H1 (cell line): ENCODE data around the gene EML4. TPM values are rescaled to one million over a fixed set of nuclear protein-coding genes. Genes with fewer than 3 reads are reported as not detected.

Experiments
- CTCF ChIA-PET: fragments of 300-600 bp; sonication (Branson Sonifier 250); formaldehyde crosslinking; loops from one replicate; lab custom pipeline; 2021; ENCODE audit not compliant: partially characterized antibody; lab: Charles Lee
- POLR2A ChIA-PET: fragments of 300-600 bp; sonication (Branson Sonifier 250); formaldehyde crosslinking; loops from one replicate; lab custom pipeline; 2021; ENCODE audit warnings: inconsistent platforms; ENCODE audit not compliant: partially characterized antibody; lab: Charles Lee
- DNase-seq, 2 experiments: peaks; one replicate each; pipeline versions ENCODE4 v3.0.0 to v3.0.0-alpha.2; 2010 to 2022; ENCODE audit warnings: low spot score in 2 of 2, low read depth in 1 of 2, mixed read lengths in 1 of 2
- FAIRE-seq: peaks from 2 replicates; lab custom pipeline; 2011; peaks lifted over from hg19 to GRCh38; lab: Jason Lieb, UNC
- H2AFZ ChIP-seq: 2 replicates; pipeline ENCODE4 v1.8.1; 2012; ENCODE audit warnings: low read length, inconsistent platforms
- H2AK5ac ChIP-seq: 2 replicates; pipeline ENCODE4 v1.6.1; 2013; ENCODE audit warnings: low read depth, low read length
- H2BK120ac ChIP-seq: replicated peaks from 2 replicates; pipeline ENCODE3; 2013; ENCODE audit warnings: low read depth, low read length, inconsistent platforms
- H2BK12ac ChIP-seq: 2 replicates; pipeline ENCODE4 v1.6.1; 2013; ENCODE audit warnings: low read depth, low read length
- H2BK15ac ChIP-seq: 2 replicates; pipeline ENCODE4 v1.6.1; 2013; ENCODE audit warnings: low read length
- H2BK20ac ChIP-seq: 2 replicates; pipeline ENCODE4 v1.6.1; 2013; ENCODE audit warnings: low read length
- H2BK5ac ChIP-seq: 2 replicates; pipeline ENCODE4 v1.6.1; 2013; ENCODE audit warnings: low read depth, low read length
- H3K14ac ChIP-seq: 2 replicates; pipeline ENCODE4 v1.6.1; 2013; ENCODE audit warnings: inconsistent platforms; ENCODE audit not compliant: insufficient read length
- H3K18ac ChIP-seq: 2 replicates; pipeline ENCODE4 v1.6.1; 2013; ENCODE audit warnings: low read length; ENCODE audit errors: extremely low read depth
- H3K23ac ChIP-seq: 2 replicates; pipeline ENCODE4 v1.6.1; 2013; ENCODE audit warnings: inconsistent platforms; ENCODE audit not compliant: insufficient read length
- H3K23me2 ChIP-seq: 2 replicates; pipeline ENCODE4 v1.6.1; 2013; ENCODE audit warnings: low read depth, low read length
- H3K27ac ChIP-seq: 2 replicates; pipeline ENCODE4 v1.6.1; 2011; ENCODE audit warnings: low read depth, low read length, inconsistent platforms
- H3K27me3 ChIP-seq, 4 experiments: replicated peaks in 1 of 4; 1 replicate in 1 of 4; 2 replicates in 3 of 4; pipeline versions ENCODE4 v1.6.1 to v1.8.1; 2011 to 2013; ENCODE audit warnings: low read length in 3 of 4, mild to moderate bottlenecking in 3 of 4, inconsistent platforms in 2 of 4, mixed read lengths in 2 of 4, moderate library complexity in 1 of 4; ENCODE audit not compliant: control insufficient read depth in 3 of 4, insufficient read depth in 3 of 4; ENCODE audit errors: extremely low read depth in 1 of 4
- H3K36me3 ChIP-seq, 4 experiments: 2 replicates each; pipeline versions ENCODE4 v1.6.1 to v1.8.1; 2011 to 2013; ENCODE audit warnings: mild to moderate bottlenecking in 4 of 4, low read length in 3 of 4, moderate library complexity in 2 of 4, control low read depth in 1 of 4, inconsistent platforms in 1 of 4; ENCODE audit not compliant: insufficient read depth in 4 of 4, control insufficient read depth in 2 of 4
- H3K4ac ChIP-seq: replicated peaks from 2 replicates; pipeline ENCODE3; 2013; ENCODE audit warnings: low read length, low read depth, mixed read lengths, inconsistent platforms; ENCODE audit not compliant: insufficient read length
- H3K4me1 ChIP-seq, 4 experiments: replicated peaks in 1 of 4; 1 replicate in 1 of 4; 2 replicates in 3 of 4; pipeline versions ENCODE4 v1.6.1 to v1.8.1; 2011 to 2013; ENCODE audit warnings: low read length in 3 of 4, inconsistent platforms in 2 of 4, mixed read lengths in 1 of 4; ENCODE audit not compliant: insufficient read depth in 4 of 4, control insufficient read depth in 3 of 4
- H3K4me2 ChIP-seq, 2 experiments: 2 replicates each; pipeline versions ENCODE4 v1.6.1 to v1.8.1; 2011 to 2013; ENCODE audit warnings: low read depth in 2 of 2, low read length in 2 of 2, control low read depth in 1 of 2, inconsistent platforms in 1 of 2, mild to moderate bottlenecking in 1 of 2; ENCODE audit not compliant: insufficient read depth in 1 of 2
- H3K4me3 ChIP-seq, 4 experiments: fragments of 200-600, 300-600 bp in 1 of 4; sonication (generic), shearing (Covaris generic), sonication (Bioruptor Twin) in 1 of 4; 2 replicates each; pipeline versions ENCODE4 v1.5.1 to v1.8.1; 2011 to 2016; ENCODE audit warnings: low read length in 4 of 4, low read depth in 3 of 4, control low read depth in 2 of 4, inconsistent platforms in 2 of 4, mild to moderate bottlenecking in 2 of 4, mixed read lengths in 1 of 4, moderate library complexity in 1 of 4; ENCODE audit not compliant: insufficient read depth in 2 of 4; ENCODE audit errors: extremely low read depth in 1 of 4
- H3K56ac ChIP-seq: replicated peaks from 2 replicates; pipeline ENCODE3; 2013; ENCODE audit warnings: low read depth, mild to moderate bottlenecking, mixed read lengths, low read length, inconsistent platforms; ENCODE audit not compliant: insufficient read length
- H3K79me1 ChIP-seq: 2 replicates; pipeline ENCODE4 v1.6.1; 2013; ENCODE audit warnings: low read depth, low read length, control low read depth
- H3K79me2 ChIP-seq, 2 experiments: 2 replicates each; pipeline versions ENCODE4 v1.6.1 to v1.8.1; 2012 to 2013; ENCODE audit warnings: low read length in 2 of 2, mild to moderate bottlenecking in 2 of 2, inconsistent platforms in 1 of 2; ENCODE audit not compliant: insufficient read depth in 2 of 2, control insufficient read depth in 1 of 2
- H3K9ac ChIP-seq, 4 experiments: replicated peaks in 1 of 4; 1 replicate in 1 of 4; 2 replicates in 3 of 4; pipeline versions ENCODE4 v1.6.1 to v1.8.1; 2011 to 2013; ENCODE audit warnings: low read depth in 3 of 4, low read length in 3 of 4, control low read depth in 2 of 4, mild to moderate bottlenecking in 2 of 4, moderate library complexity in 2 of 4, inconsistent platforms in 1 of 4; ENCODE audit errors: extremely low read depth in 1 of 4
- H3K9me3 ChIP-seq, 2 experiments: 2 replicates each; pipeline versions ENCODE4 v1.6.1 to v1.8.1; 2012 to 2013; ENCODE audit warnings: mild to moderate bottlenecking in 2 of 2, moderate library complexity in 2 of 2, control low read depth in 1 of 2, inconsistent platforms in 1 of 2, low read depth in 1 of 2, low read length in 1 of 2, mixed read lengths in 1 of 2; ENCODE audit not compliant: insufficient read depth in 2 of 2
- H4K20me1 ChIP-seq, 2 experiments: replicated peaks in 1 of 2; 2 replicates each; pipeline versions ENCODE3 to v1.8.1; 2011 to 2013; ENCODE audit warnings: inconsistent platforms in 2 of 2, low read length in 2 of 2, mild to moderate bottlenecking in 1 of 2; ENCODE audit not compliant: insufficient read depth in 2 of 2, control insufficient read depth in 1 of 2
- H4K5ac ChIP-seq: 2 replicates; pipeline ENCODE4 v1.6.1; 2013; ENCODE audit warnings: low read length, low read depth, mixed read lengths, inconsistent platforms; ENCODE audit not compliant: insufficient read length
- H4K8ac ChIP-seq: 2 replicates; pipeline ENCODE4 v1.8.0; 2013; ENCODE audit warnings: mild to moderate bottlenecking, moderate library complexity, low read length, inconsistent platforms; ENCODE audit not compliant: insufficient read depth; ENCODE audit errors: extremely low read depth
- H4K91ac ChIP-seq: replicated peaks from 2 replicates; pipeline ENCODE3; 2013; ENCODE audit warnings: low read length, mixed read lengths, inconsistent platforms; ENCODE audit not compliant: insufficient read length
- EZH2 ChIP-seq: fragments of 200-600 bp; sonication (generic); IDR thresholded peaks from 2 replicates; pipeline ENCODE4 v1.7.1; 2012; ENCODE audit warnings: low read depth, mild to moderate bottlenecking, moderate library complexity, low read length, inconsistent platforms; ENCODE audit not compliant: severe bottlenecking
- HDAC2 ChIP-seq, 2 experiments: fragments of 300-600 bp in 1 of 2; sonication (generic) in 1 of 2; IDR thresholded peaks; 2 replicates each; pipeline ENCODE4 v1.6.1; 2011 to 2012; ENCODE audit warnings: low read depth in 2 of 2, low read length in 2 of 2, mild to moderate bottlenecking in 2 of 2, moderate library complexity in 2 of 2, borderline replicate concordance in 1 of 2, inconsistent platforms in 1 of 2
- POLR2A ChIP-seq, 2 experiments: IDR thresholded peaks; 1 replicate in 1 of 2; 2 replicates in 1 of 2; pipeline ENCODE4 v1.6.1; 2011; ENCODE audit warnings: low read depth in 2 of 2, low read length in 2 of 2, mild to moderate bottlenecking in 2 of 2; ENCODE audit errors: control extremely low read depth in 1 of 2
- RAD21 ChIP-seq, 2 experiments: IDR thresholded peaks in 1 of 2; conservative IDR thresholded peaks in 1 of 2; 2 replicates each; pipeline ENCODE4 v1.6.1; 2011; ENCODE audit warnings: low read depth in 2 of 2, low read length in 2 of 2, improper control_type of control experiment in 1 of 2, inconsistent platforms in 1 of 2, mild to moderate bottlenecking in 1 of 2, moderate library complexity in 1 of 2
- SP2 ChIP-seq: IDR thresholded peaks from 2 replicates; pipeline ENCODE4 v1.6.1; 2012; ENCODE audit warnings: mild to moderate bottlenecking, low read length, inconsistent platforms
- TAF1 ChIP-seq: IDR thresholded peaks from 2 replicates; pipeline ENCODE4 v1.6.1; 2011; ENCODE audit warnings: mild to moderate bottlenecking, low read depth, low read length
- TEAD4 ChIP-seq: IDR thresholded peaks from 2 replicates; pipeline ENCODE4 v1.6.1; 2012; ENCODE audit warnings: low read depth, low read length, inconsistent platforms, mixed read lengths
- USF2 ChIP-seq: IDR thresholded peaks from 2 replicates; pipeline ENCODE4 v1.6.1; 2011; ENCODE audit warnings: low read length, improper control_type of control experiment
- YY1 ChIP-seq: IDR thresholded peaks from 2 replicates; pipeline ENCODE4 v1.6.1; 2011; ENCODE audit warnings: low read depth, mild to moderate bottlenecking, low read length
- ZNF274 ChIP-seq: IDR thresholded peaks from 2 replicates; pipeline ENCODE4 v1.7.0; 2012; ENCODE audit warnings: low read length, borderline replicate concordance; ENCODE audit errors: extremely low read depth
- WGBS, 2 experiments: shearing (Covaris generic) in 1 of 2; methylation state at CpG; one replicate each; pipeline versions ENCODE4 v1.1.6 to v1.1.7; 2013 to 2015; ENCODE audit warnings: low lambda C conversion rate in 2 of 2, mixed read lengths in 2 of 2, inconsistent platforms in 1 of 2, low coverage in 1 of 2, missing lambda C conversion rate in 1 of 2; ENCODE audit not compliant: insufficient replicate concordance in 2 of 2, insufficient coverage in 1 of 2, insufficient read length in 1 of 2; ENCODE audit errors: extremely low coverage in 1 of 2, missing lambda C conversion rate in 1 of 2; 5-methylcytosine and 5-hydroxymethylcytosine counted together
- polyA plus RNA-seq, 7 experiments: library from polyadenylated mRNA; depleted of rRNA in 3 of 7; stranded (reverse) in 5 of 7; unstranded in 2 of 7; fragments of >200 nt in 5 of 7; fragments of 200-250 nt in 2 of 7; gene quantifications; 1 replicate in 5 of 7; 2 replicates in 1 of 7; 4 replicates in 1 of 7; pipeline versions ENCODE4 v1.2.1 to v1.2.3, GENCODE V29; 2011 to 2013; ENCODE audit warnings: missing spikeins in 2 of 7, mixed read lengths in 2 of 7
- total RNA-seq: library from RNA; stranded (reverse); fragmentation: NEBNext Ultra II Directional; extraction: Animal tissue kit (Norgen Biotek cat#: 25700); gene quantifications from 2 replicates; pipeline ENCODE4 v1.2.1, GENCODE V29; 2021

EML4 gene
- total and polyA plus RNA-seq, 2 of the 8 experiments (the other 6 are each of a cell fraction or from before 2014, with no cell fraction given), result 50.1 to 104 TPM

DNA sequence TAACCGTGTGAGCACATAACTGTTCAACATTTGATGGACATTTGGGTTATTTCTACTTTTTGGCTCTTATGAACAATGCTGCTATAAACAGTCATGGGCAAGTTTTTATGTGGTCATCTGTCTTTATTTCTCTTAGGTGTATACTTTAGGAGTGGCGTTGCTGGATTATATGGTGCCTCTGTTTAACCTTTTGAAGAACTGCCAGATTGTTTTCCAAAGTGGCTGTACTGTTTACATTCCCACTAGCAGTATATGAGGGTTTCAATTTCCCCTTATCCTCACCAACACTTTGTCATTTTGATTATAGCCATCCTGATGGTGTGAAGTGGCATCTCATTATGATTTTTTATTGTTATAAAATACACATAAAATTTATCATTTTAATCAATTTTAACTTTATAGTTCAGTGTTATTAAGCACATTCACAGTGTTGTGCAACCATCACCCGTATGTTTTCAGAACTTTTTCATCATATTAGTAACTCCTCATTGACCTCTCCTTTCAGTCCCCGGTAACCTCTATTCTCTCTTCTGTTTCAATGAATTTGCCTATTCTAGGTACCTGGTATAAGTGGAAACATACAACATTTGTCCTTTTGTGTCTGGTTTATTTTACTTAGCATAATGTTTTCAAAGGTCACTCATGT, 55.4 kb downstream of the EML4 start:
- 91% methylated on average over 4 of the region's 4 CpGs; no CpG with 5 or more reads in 1 of the 2 experiments for WGBS, 2 experiments
- no peak for FAIRE-seq
- no peak overlapping the region for H2AK5ac ChIP-seq
- H3K79me1 ChIP-seq, result no peaks in the 10 kb centered on the region; the same call in 1 of the 2 replicates
- no peak overlapping the region for H3K14ac ChIP-seq
- H4K91ac ChIP-seq, result no peak overlapping the region
- no peak for DNase-seq
- H3K9ac ChIP-seq, result no peak overlapping the region
- H3K4me2 ChIP-seq, result no peak overlapping the region
- H3K4ac ChIP-seq, result no peak overlapping the region
- H4K20me1 ChIP-seq, result peaks cover 4% of the 10 kb centered on the region in 2 experiments
- no peak overlapping the region for H4K5ac ChIP-seq
- no peaks in the 10 kb centered on the region for H3K27me3 ChIP-seq
- H3K9me3 ChIP-seq, result no peaks in the 10 kb centered on the region
- CTCF ChIA-PET, result interaction anchor here (1.5 kb wide), 1 partner anchor 20 kb away, joined by 3 read pairs; no protein-coding TSS in a partner anchor
- POLR2A ChIA-PET, result no interaction called here
- no peaks in the 10 kb centered on the region for H3K36me3 ChIP-seq
- no peak overlapping the region for H3K56ac ChIP-seq
- H2BK15ac ChIP-seq, result no peak overlapping the region
- no peak overlapping the region for H3K23ac ChIP-seq
- H2BK12ac ChIP-seq, result no peak overlapping the region
- H3K23me2 ChIP-seq, result no peaks in the 10 kb centered on the region
- no peak for TF ChIP-seq ZNF274
- no peak for TF ChIP-seq POLR2A (IDR thresholded peaks at IDR 0.05; ENCODE audit: control extremely low read depth in 1 of 2, low read depth in 2 of 2, low read length in 2 of 2)
- no peak for TF ChIP-seq TAF1
- TF ChIP-seq YY1, result no peak
- TF ChIP-seq EZH2, result no peak
- no peak for TF ChIP-seq SP2
- TF ChIP-seq HDAC2 (IDR thresholded peaks at IDR 0.05; ENCODE audit: borderline replicate concordance in 1 of 2, low read depth in 2 of 2, low read length in 2 of 2), result no peak
- TF ChIP-seq RAD21 (IDR thresholded peaks at IDR 0.05 in 1 of 2, conservative IDR thresholded peaks at IDR 0.05 in 1 of 2; ENCODE audit: low read depth in 2 of 2, low read length in 2 of 2), result no peak
- TF ChIP-seq TEAD4, result no peak
- no peak for TF ChIP-seq USF2
- H2AFZ ChIP-seq, result no peak overlapping the region
- no peak overlapping the region for H3K4me3 ChIP-seq
- H3K79me2 ChIP-seq, result peaks cover 0 to 83% of the 10 kb centered on the region in 2 experiments; a peak in 2 of 4 replicates
- no peak overlapping the region for H4K8ac ChIP-seq
- no peak overlapping the region for H3K27ac ChIP-seq
- no peak overlapping the region for H2BK5ac ChIP-seq
- no peak overlapping the region for H2BK120ac ChIP-seq
- no peaks in the 10 kb centered on the region for H3K4me1 ChIP-seq
- no peak overlapping the region for H2BK20ac ChIP-seq
- H3K18ac ChIP-seq, result no peak overlapping the region
